B cell (primary cell): ENCODE measurements around the gene GET4. TPM values are rescaled to one million over a fixed set of nuclear protein-coding genes. Genes with fewer than 3 reads are reported as not detected.

Experiments used
- ATAC-seq: fragments of 200-7000 bp; cut with Tn5 transposase; one replicate; pipeline ENCODE4 v1.10.0; 2021; ENCODE audit warnings: low read depth, mild to moderate bottlenecking, moderate number of reproducible peaks, moderate library complexity
- CTCF ChIA-PET: fragments of 350-600 bp; sonication (Branson Sonifier 250); formaldehyde crosslinking; loops from one replicate; lab custom pipeline; 2021; ENCODE audit warnings: antibody characterized with exemption, inconsistent platforms; lab: Charles Lee
- POLR2A ChIA-PET: fragments of 350-600 bp; sonication (Branson Sonifier 250); formaldehyde crosslinking; loops from one replicate; lab custom pipeline; 2021; ENCODE audit warnings: antibody characterized with exemption; lab: Charles Lee
- DNase-seq: peaks from one replicate; pipeline ENCODE4 v3.0.0; 2013
- H2AFZ ChIP-seq: 2 replicates; pipeline ENCODE4 v1.6.1; 2012; ENCODE audit warnings: mild to moderate bottlenecking, low read depth, low read length; ENCODE audit not compliant: insufficient read depth, poor library complexity, severe bottlenecking
- H3K27ac ChIP-seq, 2 donors: 1 replicate in 1 of 2; 2 replicates in 1 of 2; pipeline ENCODE4 v1.5.1; 2012 to 2013; ENCODE audit warnings: low read length in 2 of 2, mild to moderate bottlenecking in 2 of 2, moderate library complexity in 1 of 2
- H3K27me3 ChIP-seq, 4 experiments: fragments of 200-600 bp in 1 of 4; sonication (generic) in 1 of 4; replicated peaks in 1 of 4; 1 replicate in 2 of 4; 2 replicates in 2 of 4; pipeline versions ENCODE4 v1.6.1 to v1.7.0; 2013 to 2016; ENCODE audit warnings: low read length in 3 of 4, mild to moderate bottlenecking in 2 of 4, mixed read lengths in 1 of 4, moderate library complexity in 1 of 4; ENCODE audit not compliant: insufficient read depth in 4 of 4, control insufficient read depth in 3 of 4; ENCODE audit errors: control extremely low read depth in 1 of 4
- H3K36me3 ChIP-seq, 2 experiments: replicated peaks in 1 of 2; 1 replicate in 1 of 2; 2 replicates in 1 of 2; pipeline versions ENCODE4 v1.6.1 to v1.7.1; 2013; ENCODE audit warnings: low read length in 1 of 2; ENCODE audit not compliant: insufficient read depth in 2 of 2, control insufficient read depth in 1 of 2; ENCODE audit errors: control extremely low read depth in 1 of 2, extremely low read depth in 1 of 2
- H3K4me1 ChIP-seq, 2 donors: fragments of 200-600 bp in 1 of 2; sonication (generic) in 1 of 2; 1 replicate in 1 of 2; 2 replicates in 1 of 2; pipeline versions ENCODE4 v1.5.1 to v1.6.1; 2013 to 2017; ENCODE audit warnings: low read length in 2 of 2; ENCODE audit not compliant: control insufficient read depth in 2 of 2, insufficient read depth in 2 of 2
- H3K4me2 ChIP-seq: replicated peaks from 2 replicates; pipeline ENCODE3; 2012; ENCODE audit warnings: mild to moderate bottlenecking, low read depth, low read length; ENCODE audit not compliant: poor library complexity, severe bottlenecking
- H3K4me3 ChIP-seq, 5 experiments: fragments of 200-600 bp in 1 of 5; sonication (generic) in 1 of 5; 1 replicate in 3 of 5; 2 replicates in 2 of 5; pipeline versions ENCODE4 v1.5.1 to v1.7.0; 2011 to 2016; ENCODE audit warnings: low read length in 4 of 5, mild to moderate bottlenecking in 4 of 5, low read depth in 2 of 5, control low read depth in 1 of 5, moderate library complexity in 1 of 5; ENCODE audit not compliant: insufficient read depth in 1 of 5; ENCODE audit errors: control extremely low read depth in 1 of 5, extremely low read depth in 1 of 5
- H3K79me2 ChIP-seq: fragments of 200-600 bp; sonication (generic); one replicate; pipeline ENCODE4 v1.6.0; 2016; ENCODE audit warnings: low read length; ENCODE audit not compliant: control insufficient read depth, insufficient read depth
- H3K9ac ChIP-seq: fragments of 200-600 bp; sonication (generic); 2 replicates; pipeline ENCODE4 v1.6.1; 2017; ENCODE audit warnings: mild to moderate bottlenecking, low read length, moderate library complexity
- H3K9me3 ChIP-seq, 3 donors: one replicate each; pipeline versions ENCODE4 v1.6.1 to v1.7.1; 2013; ENCODE audit warnings: low read length in 2 of 3; ENCODE audit not compliant: control insufficient read depth in 2 of 3, insufficient read depth in 1 of 3; ENCODE audit errors: control extremely low read depth in 1 of 3
- H4K20me1 ChIP-seq: 2 replicates; pipeline ENCODE4 v1.6.0; 2012; ENCODE audit warnings: mild to moderate bottlenecking, low read length; ENCODE audit not compliant: insufficient read depth, control insufficient read depth, poor library complexity, severe bottlenecking
- H3K27ac Mint-ChIP-seq: one replicate; pipeline ENCODE4 v1.8.0; 2021; ENCODE audit warnings: mixed read lengths
- H3K27me3 Mint-ChIP-seq: one replicate; pipeline ENCODE4 v1.8.0; 2021; ENCODE audit warnings: mixed read lengths
- H3K4me1 Mint-ChIP-seq: one replicate; pipeline ENCODE4 v1.8.0; 2021; ENCODE audit warnings: mixed read lengths
- H3K4me3 Mint-ChIP-seq: one replicate; pipeline ENCODE4 v1.8.0; 2021; ENCODE audit warnings: mixed read lengths
- H3K9me3 Mint-ChIP-seq: one replicate; pipeline ENCODE4 v1.8.0; 2022; ENCODE audit warnings: mixed read lengths; ENCODE audit not compliant: insufficient read depth
- CTCF ChIP-seq: fragments of 200-600 bp; IDR thresholded peaks from one replicate; pipeline ENCODE4 v1.8.0; 2022; ENCODE audit warnings: antibody characterized with exemption, mild to moderate bottlenecking
- EZH2 ChIP-seq: IDR thresholded peaks from 2 replicates; pipeline ENCODE4 v1.6.1; 2012; ENCODE audit warnings: borderline replicate concordance, low read depth, mild to moderate bottlenecking, moderate library complexity, low read length; ENCODE audit not compliant: insufficient read depth, poor library complexity, severe bottlenecking
- WGBS: methylation state at CpG from one replicate; pipeline ENCODE4 v1.1.5; 2013; ENCODE audit warnings: missing lambda C conversion rate; ENCODE audit not compliant: insufficient coverage; 5-methylcytosine and 5-hydroxymethylcytosine counted together
- intact Hi-C: fragments of 100-400 bp; cut with micrococcal nuclease; formaldehyde crosslinking; loops from one replicate; pipeline ENCODE4 v1.10.0; 2022
- polyA plus RNA-seq: library from polyadenylated mRNA; depleted of rRNA; stranded (reverse); fragments of >200 nt; gene quantifications from 2 replicates; pipeline ENCODE4 v1.2.3, GENCODE V29; 2012
- total RNA-seq, 2 donors: library from RNA; stranded (reverse); fragments of 120-200 nt in 1 of 2; gene quantifications; 1 replicate in 1 of 2; 2 replicates in 1 of 2; pipeline versions ENCODE4 v1.2.3 to v1.2.4, GENCODE V29; 2013 to 2022

Gene GET4
- total and polyA plus RNA-seq, 2 donors (not counting 1 experiment from before 2014, with no cell fraction given): 53.5 to 65.5 TPM

- no peak overlapping the region for H3K27ac ChIP-seq
- H3K4me3 ChIP-seq: no peak overlapping the region
- TF ChIP-seq CTCF (no peak), EZH2 (no peak)
- H3K79me2 ChIP-seq: no peaks in the 10 kb centered on the region
- Mint-ChIP-seq H3K4me1 (no peaks in the 10 kb centered on the region), H3K27ac (no peak overlapping the region), H3K27me3 (peaks cover 6% of the 10 kb centered on the region), H3K9me3 (no peaks in the 10 kb centered on the region), H3K4me3 (no peak overlapping the region)
- ATAC-seq (no peak), DNase-seq (no peak)
- peaks cover 0 to 38% of the 10 kb centered on the region in 2 experiments for H3K36me3 ChIP-seq
- H4K20me1 ChIP-seq: peaks cover 16% of the 10 kb centered on the region
- H3K4me2 ChIP-seq: no peak overlapping the region
- intact Hi-C loops: no loop called here
- ChIA-PET POLR2A (no interaction called here), CTCF (no interaction called here)
- WGBS: 88% methylated on average over 25 of the region's 27 CpGs
- peaks cover 0 to 5% of the 10 kb centered on the region in 2 donors for H3K4me1 ChIP-seq
- no peak overlapping the region for H3K9ac ChIP-seq
- no peaks in the 10 kb centered on the region for H3K27me3 ChIP-seq
- H3K9me3 ChIP-seq: no peaks in the 10 kb centered on the region
- H2AFZ ChIP-seq: no peak overlapping the region
These were observed 21.5 kb downstream of the GET4 start for GRCh38 chr7:897771-898376.

GRCh38 chr7:898460-898854, 22.1 kb downstream of the GET4 start:
- ATAC-seq: no peak
- H3K36me3 ChIP-seq: peaks cover 0 to 34% of the 10 kb centered on the region in 2 experiments
- CTCF ChIA-PET: no interaction called here
- 96% methylated on average over 18 of the region's 18 CpGs for WGBS
- no peaks in the 10 kb centered on the region for H3K27me3 ChIP-seq
- peaks cover 0 to 5% of the 10 kb centered on the region in 2 donors for H3K4me1 ChIP-seq
- H3K27ac ChIP-seq: no peak overlapping the region
- H3K9ac ChIP-seq: no peak overlapping the region
- H3K27me3 Mint-ChIP-seq: peaks cover 9% of the 10 kb centered on the region
- H3K4me3 Mint-ChIP-seq: no peak overlapping the region
- H3K79me2 ChIP-seq: no peaks in the 10 kb centered on the region
- H2AFZ ChIP-seq: no peak overlapping the region
- DNase-seq: no peak
- intact Hi-C loops: no loop called here
- POLR2A ChIA-PET: no interaction called here
- peaks cover 10% of the 10 kb centered on the region for H4K20me1 ChIP-seq
- H3K9me3 ChIP-seq: no peaks in the 10 kb centered on the region
- no peak overlapping the region for H3K4me3 ChIP-seq
- H3K27ac Mint-ChIP-seq: no peak overlapping the region
- H3K4me1 Mint-ChIP-seq: no peaks in the 10 kb centered on the region
- no peak overlapping the region for H3K4me2 ChIP-seq
- H3K9me3 Mint-ChIP-seq: no peaks in the 10 kb centered on the region
- TF ChIP-seq CTCF (no peak), EZH2 (no peak)
